DND-41 (cell line): ENCODE measurements around the gene ZNF497.

ENCODE experiments used
- CTCF ChIP-seq: IDR thresholded peaks from 2 replicates; pipeline ENCODE4 v1.5.1; 2012; ENCODE audit warnings: borderline replicate concordance, low read length, moderate library complexity, mild to moderate bottlenecking; ENCODE audit not compliant: poor library complexity, severe bottlenecking; ENCODE audit errors: extremely low read depth
- EZH2 ChIP-seq: IDR thresholded peaks from 3 replicates; pipeline ENCODE4 v1.6.1; 2012; ENCODE audit warnings: borderline replicate concordance, low read depth, mild to moderate bottlenecking, moderate library complexity, low read length, inconsistent platforms; ENCODE audit not compliant: severe bottlenecking

- TF ChIP-seq CTCF (no peak), EZH2 (no peak)
Observed at GRCh38 chr19:58349590-58349989, 13.0 kb downstream of the ZNF497 start.
